ENCODE results near the gene TRAF3IP3.

Gene TRAF3IP3

GRCh38 chr1:209741193-209741592 is 14.7 kb upstream of the TRAF3IP3 start:
- no peak for DNase-seq

- no peak for DNase-seq
Measured at GRCh38 chr1:209741889-209742288, 14.0 kb upstream of the TRAF3IP3 start.

GRCh38 chr1:209742409-209743144 is 13.3 kb upstream of the TRAF3IP3 start:
- DNase-seq = no peak

- DNase-seq = no peak
Measured at GRCh38 chr1:209743145-209743482, 12.7 kb upstream of the TRAF3IP3 start.

- DNase-seq = no peak
Measured at GRCh38 chr1:209746451-209747165, 9.2 kb upstream of the TRAF3IP3 start.

- peak; percentile 92 to 93 for DNase-seq
Measured at GRCh38 chr1:209747580-209748262, 8.1 kb upstream of the TRAF3IP3 start.

GRCh38 chr1:209748620-209749019 is 7.2 kb upstream of the TRAF3IP3 start:
- no peak for DNase-seq

GRCh38 chr1:209749205-209749604 is 6.6 kb upstream of the TRAF3IP3 start:
- DNase-seq = no peak

GRCh38 chr1:209749670-209750323 is 6.1 kb upstream of the TRAF3IP3 start:
- DNase-seq = no peak

- DNase-seq = peak in 1 of 2 donors; percentile 43
Measured at GRCh38 chr1:209751627-209752231, 4.1 kb upstream of the TRAF3IP3 start.

GRCh38 chr1:209752890-209753289 is 3.0 kb upstream of the TRAF3IP3 start:
- DNase-seq = no peak

- DNase-seq = no peak
Measured at GRCh38 chr1:209755256-209755655, 597 bp upstream of the TRAF3IP3 start.

- DNase-seq = peak; percentile 46 to 53
Measured at GRCh38 chr1:209756615-209757445, 977 bp downstream of the TRAF3IP3 start.

GRCh38 chr1:209758400-209758799 is 2.5 kb downstream of the TRAF3IP3 start:
- DNase-seq = no peak

- no peak for DNase-seq
Measured at GRCh38 chr1:209759829-209760359, 4.0 kb downstream of the TRAF3IP3 start.

- no peak for DNase-seq
Measured at GRCh38 chr1:209761011-209761635, 5.3 kb downstream of the TRAF3IP3 start.

GRCh38 chr1:209766051-209766450 is 10.2 kb downstream of the TRAF3IP3 start:
- DNase-seq = peak in 1 of 2 donors; percentile 32

- DNase-seq = no peak
Measured at GRCh38 chr1:209767096-209767495, 11.2 kb downstream of the TRAF3IP3 start.

- no peak for DNase-seq
Measured at GRCh38 chr1:209767706-209768105, 11.9 kb downstream of the TRAF3IP3 start.

GRCh38 chr1:209768354-209768774 is 12.5 kb downstream of the TRAF3IP3 start:
- DNase-seq = peak; percentile 86 to 88
